Hematopoietic multipotent progenitor cell treated with erythropoietin and hydrocortisone succinate and interleukin-3 and kit ligand, for 15 days (in vitro differentiated cells): Measurements from ENCODE around the gene MMP11.

Experiments
- DNase-seq: peaks from one replicate; pipeline ENCODE4 v3.0.0-alpha.2; 2015; ENCODE audit warnings: low spot score

The MMP11 gene

DNA sequence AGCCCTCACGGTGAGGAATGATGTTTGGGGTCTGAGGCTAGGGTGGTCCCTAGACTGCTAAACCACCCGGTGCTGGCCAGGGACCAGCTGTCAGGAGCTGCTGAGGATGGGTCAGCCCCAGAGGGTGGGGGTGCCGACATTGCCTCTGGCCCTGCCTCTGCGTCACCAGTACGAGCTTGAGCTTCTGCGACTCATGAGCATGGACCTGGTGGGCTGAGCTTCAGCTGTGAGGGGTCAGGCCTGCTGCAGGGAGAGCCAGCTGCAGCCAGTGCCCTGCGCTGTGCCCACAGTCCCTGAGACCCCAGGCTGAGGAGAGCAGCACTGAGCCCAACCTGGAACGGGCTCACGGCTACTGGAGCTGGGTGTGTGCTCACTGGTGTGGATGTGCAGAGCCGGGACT is 59.1 kb downstream of the MMP11 start:
- DNase-seq = no peak

DNA sequence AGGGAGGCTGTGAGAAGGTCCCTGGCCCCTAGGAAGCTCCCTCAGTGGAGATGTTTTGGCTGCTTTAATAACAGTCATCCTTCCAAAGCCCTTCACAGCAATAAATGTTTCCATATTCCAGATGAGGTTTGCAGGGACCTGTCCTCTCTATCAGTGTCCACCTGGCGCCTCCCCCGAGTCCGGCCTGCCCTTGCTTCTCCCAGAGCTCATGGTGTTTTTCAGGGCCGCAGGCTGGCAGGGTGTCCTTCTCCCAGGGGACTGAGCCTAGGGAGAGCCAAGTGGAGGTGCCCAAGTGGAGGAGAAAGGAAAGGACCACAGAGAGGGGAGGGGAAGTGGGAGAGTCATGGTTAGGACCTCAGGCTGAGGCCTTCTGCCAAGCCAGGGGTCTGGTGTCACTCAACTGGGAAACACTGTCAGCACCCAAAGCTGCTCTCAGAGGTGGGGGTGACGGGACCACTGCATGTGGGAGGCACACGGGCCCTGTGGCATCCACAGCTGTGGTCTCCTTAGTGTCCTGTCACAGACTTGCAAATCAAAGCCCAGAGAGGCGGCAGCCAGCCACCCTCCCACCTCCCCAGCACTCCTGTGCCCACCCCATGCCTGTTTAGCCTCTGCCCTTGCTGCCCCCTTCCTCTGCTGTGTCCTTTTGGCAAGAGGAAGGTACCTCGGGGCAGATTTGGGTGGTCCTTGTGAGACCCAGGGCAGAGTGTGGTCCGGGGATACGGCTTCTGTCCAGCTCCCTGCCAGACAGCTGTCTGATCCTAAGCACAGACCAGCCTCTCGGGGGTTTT is 59.8 kb downstream of the MMP11 start:
- DNase-seq = no peak

DNA sequence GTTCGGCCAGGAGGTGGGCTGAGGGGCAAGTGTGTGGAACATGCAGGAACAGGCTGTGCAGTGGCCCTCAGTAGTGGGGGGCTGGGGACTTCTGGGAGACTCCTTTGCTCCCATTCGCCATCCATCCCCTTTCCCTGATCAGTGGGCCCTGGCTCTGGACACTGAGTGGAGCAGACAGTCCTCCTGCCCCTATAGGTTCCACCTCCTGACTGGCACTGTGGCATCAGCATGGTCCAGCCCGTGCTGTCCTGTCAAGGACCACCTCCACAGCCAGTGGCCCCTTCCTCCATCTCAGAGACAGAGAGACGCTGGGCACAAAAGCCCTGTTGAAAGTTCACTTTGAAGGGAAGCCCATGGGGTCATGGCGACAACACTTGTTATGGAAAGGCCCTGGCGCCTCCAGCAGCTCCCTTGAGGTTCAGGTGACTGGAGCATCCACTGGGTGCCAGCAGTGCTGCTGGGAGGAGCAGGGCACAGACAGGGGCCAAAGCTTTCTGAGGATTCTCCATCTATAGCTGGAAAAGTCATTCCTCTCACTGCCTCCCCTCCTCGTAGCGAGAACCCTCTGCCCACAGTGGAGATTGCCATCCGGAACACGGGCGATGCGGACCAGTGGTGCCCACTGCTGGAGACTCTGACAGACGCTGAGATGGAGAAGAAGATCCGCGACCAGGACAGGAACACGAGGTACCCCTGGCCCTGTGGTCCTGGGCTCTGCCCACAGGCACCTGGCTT is 60.5 kb downstream of the MMP11 start:
- DNase-seq = no peak
